Activated T-cell treated with anti-CD3 and anti-CD28 coated beads for 48 hours (primary cell): ENCODE results near the gene GJA10.
"Not testable (repeated sequence)": the region's sequence is repeated elsewhere in the genome, so short reads cannot be mapped to it uniquely, and the experiment has no call there.

Source experiments
- DNase-seq: peaks from one replicate; pipeline ENCODE4 v3.0.0-alpha.2; 2020; ENCODE audit warnings: low read depth

Gene GJA10

GRCh38 chr6:89894169-89894568 lies at the start of gene GJA10:
Gene GJA10 (plus strand): TSS chr6:89894469. CDS start chr6:89894469, 0 bp downstream.
- DNase-seq, result no peak

GRCh38 chr6:89847513-89847912 lies 46.8 kb upstream of the GJA10 start:
- not testable (repeated sequence) for DNase-seq

- DNase-seq, result no peak
These were observed 41.2 kb upstream of the GJA10 start for GRCh38 chr6:89853068-89853467.

- no peak for DNase-seq
These were observed 36.2 kb upstream of the GJA10 start for GRCh38 chr6:89858041-89858440.

- no peak for DNase-seq
These were observed 34.5 kb upstream of the GJA10 start for GRCh38 chr6:89859744-89860143.

DNA sequence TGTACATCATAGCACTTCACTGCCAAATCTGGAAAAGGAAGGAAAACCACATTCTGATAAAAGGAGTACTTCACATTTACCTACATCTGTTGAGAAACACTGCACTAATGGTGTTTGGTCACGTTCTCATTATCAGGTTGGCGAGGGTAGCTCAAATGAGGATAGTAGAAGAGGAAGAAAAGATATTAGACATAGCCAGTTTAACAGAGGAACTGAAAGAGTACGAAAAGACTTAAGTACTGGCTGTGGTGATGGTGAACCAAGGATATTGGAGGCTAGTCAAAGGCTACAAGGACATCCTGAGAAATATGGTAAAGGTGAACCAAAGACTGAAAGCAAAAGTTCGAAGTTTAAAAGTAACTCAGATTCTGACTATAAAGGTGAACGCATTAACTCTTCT lies 32.0 kb upstream of the GJA10 start:
- no peak for DNase-seq

GRCh38 chr6:89862698-89863097 lies 31.6 kb upstream of the GJA10 start:
- DNase-seq, result no peak

DNA sequence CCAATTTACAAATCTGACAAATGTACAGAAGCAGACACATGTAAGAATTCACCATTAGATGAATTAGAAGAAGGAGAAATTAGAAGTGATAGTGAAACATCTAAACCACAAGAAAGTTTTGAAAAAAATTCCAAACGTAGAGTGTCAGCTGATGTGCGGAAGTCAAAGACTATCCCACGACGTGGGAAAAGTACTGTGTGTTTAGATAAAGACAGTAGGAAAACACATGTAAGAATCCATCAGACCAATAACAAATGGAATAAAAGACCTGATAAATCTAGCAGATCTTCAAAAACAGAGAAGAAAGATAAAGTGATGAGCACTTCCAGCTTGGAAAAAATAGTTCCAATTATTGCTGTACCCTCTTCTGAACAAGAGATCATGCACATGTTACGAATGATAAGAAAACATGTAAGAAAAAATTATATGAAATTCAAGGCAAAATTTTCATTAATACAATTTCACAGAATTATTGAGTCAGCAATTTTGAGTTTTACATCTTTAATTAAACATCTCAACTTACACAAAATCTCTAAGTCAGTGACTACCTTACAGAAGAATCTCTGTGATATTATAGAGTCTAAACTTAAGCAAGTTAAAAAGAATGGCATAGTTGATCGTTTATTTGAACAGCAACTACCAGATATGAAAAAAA lies 28.1 kb upstream of the GJA10 start:
- DNase-seq, result no peak

DNA sequence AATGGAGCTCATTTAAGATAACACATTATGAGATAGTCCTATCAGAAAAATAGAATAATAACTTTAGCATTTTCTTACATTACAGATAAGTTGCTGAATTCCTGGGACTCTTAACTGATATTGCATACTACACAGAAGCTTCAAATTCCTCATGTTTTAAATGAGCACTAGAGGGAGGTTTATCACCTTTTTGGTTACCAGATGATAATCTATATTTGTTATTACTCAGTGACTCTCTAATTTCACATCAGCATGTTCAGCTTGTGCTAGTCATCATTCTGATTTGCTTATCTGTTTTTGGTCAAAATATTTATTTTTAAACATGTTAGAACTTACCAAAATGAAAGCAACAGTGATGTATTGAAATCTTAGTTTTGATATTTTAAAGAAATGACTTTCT lies 20.5 kb upstream of the GJA10 start:
- no peak for DNase-seq

GRCh38 chr6:89874438-89874837 lies 19.8 kb upstream of the GJA10 start:
- DNase-seq, result no peak

DNA sequence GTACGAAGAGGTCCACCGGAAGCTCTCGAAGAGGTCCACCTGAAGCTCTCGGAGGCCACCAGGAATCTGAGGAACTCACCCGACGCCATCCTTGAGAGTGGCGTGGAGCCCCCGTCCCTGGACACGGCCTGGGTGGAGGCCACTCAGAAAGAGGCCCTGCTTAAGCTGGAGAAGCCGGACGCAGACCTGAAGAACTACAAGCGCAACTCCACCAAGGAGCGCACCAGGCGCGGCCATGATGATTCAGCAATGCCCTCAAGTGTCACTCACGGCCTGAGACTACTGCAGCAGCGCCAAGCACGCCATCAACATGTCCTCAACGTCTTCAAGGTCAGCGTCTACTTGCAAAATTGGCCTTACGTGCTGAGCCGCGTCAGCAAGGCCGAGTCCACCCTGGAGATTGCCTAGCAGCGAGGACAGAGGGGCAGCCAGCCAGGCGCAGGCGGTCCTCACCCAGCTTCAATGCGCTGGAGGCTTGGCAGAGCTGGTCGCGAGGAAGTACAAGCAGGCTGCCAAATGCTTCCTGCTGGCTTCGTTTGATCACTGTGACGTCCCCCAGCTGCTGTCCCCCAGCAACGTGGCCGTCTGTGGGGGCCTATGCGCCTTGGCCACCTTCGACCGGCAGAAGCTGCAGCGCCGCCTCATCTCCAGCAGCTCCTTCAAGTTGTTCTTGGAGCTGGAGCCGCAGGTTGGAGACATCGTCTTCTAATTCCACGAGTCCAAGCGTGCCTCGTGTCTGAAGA lies 7.7 kb upstream of the GJA10 start:
- DNase-seq, result no peak

- DNase-seq, result no peak
These were observed 6.7 kb upstream of the GJA10 start for GRCh38 chr6:89887452-89888137.

- DNase-seq, result no peak
These were observed 6.1 kb upstream of the GJA10 start for GRCh38 chr6:89888138-89888514.

- no peak for DNase-seq
These were observed 5.4 kb upstream of the GJA10 start for GRCh38 chr6:89888871-89889270.

DNA sequence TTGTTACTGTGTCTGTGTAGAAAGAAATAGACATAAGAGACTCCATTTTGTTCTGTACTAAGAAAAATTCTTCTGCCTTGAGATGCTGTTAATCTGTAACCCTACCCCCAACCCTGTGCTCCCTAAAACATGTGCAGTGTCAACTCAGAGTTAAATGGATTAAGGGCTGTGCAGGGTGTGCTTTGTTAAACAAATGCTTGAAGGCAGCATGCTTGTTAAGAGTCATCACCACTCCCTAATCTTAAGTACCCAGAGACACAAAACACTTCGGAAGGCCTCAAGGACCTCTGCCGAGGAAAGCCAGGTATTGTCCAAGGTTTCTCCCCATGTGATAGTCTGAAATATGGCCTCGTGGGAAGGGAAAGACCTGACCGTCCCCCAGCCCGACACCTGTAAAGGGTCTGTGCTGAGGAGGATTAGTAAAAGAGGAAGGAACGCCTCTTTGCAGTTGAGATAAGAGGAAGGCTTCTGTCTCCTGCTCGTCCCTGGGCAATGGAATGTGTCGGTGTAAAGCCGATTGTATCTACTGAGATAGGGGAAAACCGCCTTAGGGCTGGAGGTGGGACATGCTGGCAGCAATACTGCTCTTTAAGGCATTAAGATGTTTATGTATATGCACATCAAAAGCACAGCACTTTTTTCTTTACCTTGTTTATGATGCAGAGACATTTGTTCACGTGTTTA lies 3.3 kb upstream of the GJA10 start:
- not testable (repeated sequence) for DNase-seq

DNA sequence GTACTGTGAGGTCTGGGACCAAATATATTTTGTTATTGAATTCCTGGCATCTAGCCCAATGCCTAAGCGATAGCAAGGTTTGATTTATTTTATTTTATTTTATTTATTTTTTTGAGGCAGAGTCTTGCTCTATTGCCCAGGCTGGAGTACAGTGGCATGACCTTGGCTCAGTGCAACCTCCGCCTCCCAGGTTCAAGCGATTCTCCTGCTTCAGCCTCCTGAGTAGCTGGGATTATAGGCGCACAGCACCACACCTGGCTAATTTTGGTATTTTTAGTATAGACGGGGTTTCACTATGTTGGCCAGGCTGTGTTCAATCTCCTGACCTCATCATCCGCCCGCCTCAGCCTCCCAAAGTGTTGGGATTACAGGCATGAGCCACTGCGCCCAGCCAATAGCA lies 1.7 kb upstream of the GJA10 start:
- not testable (repeated sequence) for DNase-seq

- no peak for DNase-seq
These were observed 1.1 kb downstream of the GJA10 start for GRCh38 chr6:89895276-89895874.

GRCh38 chr6:89910001-89910901 lies 16.0 kb downstream of the GJA10 start:
- not testable (repeated sequence) for DNase-seq

DNA sequence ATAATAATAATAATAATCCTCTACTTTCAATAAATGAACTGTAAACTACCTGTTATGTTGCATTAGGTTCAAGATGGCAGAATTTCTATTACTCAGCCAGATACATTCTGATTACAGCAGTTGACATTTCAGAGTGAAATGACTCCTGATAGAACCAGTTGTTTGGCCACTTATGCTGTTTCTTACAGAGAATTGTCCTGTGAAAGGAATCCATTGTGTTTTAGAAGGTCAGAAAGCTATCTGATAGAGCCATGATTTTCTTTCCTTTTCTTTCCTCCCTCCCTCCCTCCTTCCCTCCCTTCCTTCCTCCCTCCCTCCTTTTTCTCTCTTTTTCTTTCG lies 16.6 kb downstream of the GJA10 start:
- no peak for DNase-seq

GRCh38 chr6:89916136-89916920 lies 22.1 kb downstream of the GJA10 start:
- DNase-seq, result no peak
